ENCODE results near the gene TTLL4. TPM values are rescaled to one million over a fixed set of nuclear protein-coding genes. Genes with fewer than 3 reads are reported as not detected.

Gene TTLL4
- total RNA-seq, 2 donors from 2014 or later: 96.5 to 99.0 TPM

DNA sequence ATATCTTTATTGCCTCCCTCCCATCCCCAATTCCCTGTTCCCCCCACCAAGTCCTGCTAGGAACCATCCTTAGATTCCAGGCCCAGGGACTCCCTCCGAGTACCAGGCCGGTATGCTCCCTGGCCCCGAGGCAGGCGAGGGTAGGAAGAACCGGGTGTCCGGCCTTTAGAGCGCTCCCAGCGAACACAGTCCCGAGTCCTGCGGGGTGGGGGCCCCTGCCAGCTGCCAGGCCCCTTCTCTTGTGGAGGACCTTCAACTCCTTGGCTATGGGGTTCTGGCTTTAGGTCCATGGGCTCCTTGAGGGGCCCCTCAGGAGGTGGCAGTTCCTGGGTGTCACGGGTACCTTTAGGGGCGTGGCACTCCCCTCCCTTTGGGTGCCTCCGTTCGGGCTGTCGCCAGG lies 46.7 kb upstream of the TTLL4 start:
- peaks cover 72% of the 10 kb centered on the region for H3K36me3 ChIP-seq (ENCODE audit: control insufficient read depth, insufficient read depth, low read length)
- Mint-ChIP-seq H3K27me3 (ENCODE audit: insufficient read depth) (no peaks in the 10 kb centered on the region), H3K9me3 (no peaks in the 10 kb centered on the region), H3K4me3 (no peak overlapping the region), H3K4me1 (peaks cover 6% of the 10 kb centered on the region), H3K36me3 (ENCODE audit: low read depth) (peaks cover 52% of the 10 kb centered on the region), H3K27ac (no peak overlapping the region)
- H3K27ac ChIP-seq (ENCODE audit: low read depth, low read length): no peak overlapping the region
- TF ChIP-seq, protein P1, sequence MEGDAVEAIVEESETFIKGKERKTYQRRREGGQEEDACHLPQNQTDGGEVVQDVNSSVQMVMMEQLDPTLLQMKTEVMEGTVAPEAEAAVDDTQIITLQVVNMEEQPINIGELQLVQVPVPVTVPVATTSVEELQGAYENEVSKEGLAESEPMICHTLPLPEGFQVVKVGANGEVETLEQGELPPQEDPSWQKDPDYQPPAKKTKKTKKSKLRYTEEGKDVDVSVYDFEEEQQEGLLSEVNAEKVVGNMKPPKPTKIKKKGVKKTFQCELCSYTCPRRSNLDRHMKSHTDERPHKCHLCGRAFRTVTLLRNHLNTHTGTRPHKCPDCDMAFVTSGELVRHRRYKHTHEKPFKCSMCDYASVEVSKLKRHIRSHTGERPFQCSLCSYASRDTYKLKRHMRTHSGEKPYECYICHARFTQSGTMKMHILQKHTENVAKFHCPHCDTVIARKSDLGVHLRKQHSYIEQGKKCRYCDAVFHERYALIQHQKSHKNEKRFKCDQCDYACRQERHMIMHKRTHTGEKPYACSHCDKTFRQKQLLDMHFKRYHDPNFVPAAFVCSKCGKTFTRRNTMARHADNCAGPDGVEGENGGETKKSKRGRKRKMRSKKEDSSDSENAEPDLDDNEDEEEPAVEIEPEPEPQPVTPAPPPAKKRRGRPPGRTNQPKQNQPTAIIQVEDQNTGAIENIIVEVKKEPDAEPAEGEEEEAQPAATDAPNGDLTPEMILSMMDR (conservative IDR thresholded peaks at IDR 0.05): no peak
- DNase-seq: no peak
- no peaks in the 10 kb centered on the region for H3K27me3 ChIP-seq (ENCODE audit: control insufficient read depth, insufficient read depth, low read length, poor library complexity, severe bottlenecking)
- WGBS, 2 experiments (ENCODE audit: insufficient coverage in 1 of 2, insufficient read length in 1 of 2): 95 to 96% methylated on average over 11 to 15 of the region's 15 CpGs
- H3K9ac ChIP-seq (ENCODE audit: extremely low read depth, low read length, poor library complexity, severe bottlenecking): no peak overlapping the region
- no peak overlapping the region for H3K4me3 ChIP-seq (ENCODE audit: low read length)
- H3K9me3 ChIP-seq (ENCODE audit: control insufficient read depth, low read length): no peaks in the 10 kb centered on the region
- no peaks in the 10 kb centered on the region for H3K4me1 ChIP-seq (ENCODE audit: control insufficient read depth, insufficient read depth, low read length)

DNA sequence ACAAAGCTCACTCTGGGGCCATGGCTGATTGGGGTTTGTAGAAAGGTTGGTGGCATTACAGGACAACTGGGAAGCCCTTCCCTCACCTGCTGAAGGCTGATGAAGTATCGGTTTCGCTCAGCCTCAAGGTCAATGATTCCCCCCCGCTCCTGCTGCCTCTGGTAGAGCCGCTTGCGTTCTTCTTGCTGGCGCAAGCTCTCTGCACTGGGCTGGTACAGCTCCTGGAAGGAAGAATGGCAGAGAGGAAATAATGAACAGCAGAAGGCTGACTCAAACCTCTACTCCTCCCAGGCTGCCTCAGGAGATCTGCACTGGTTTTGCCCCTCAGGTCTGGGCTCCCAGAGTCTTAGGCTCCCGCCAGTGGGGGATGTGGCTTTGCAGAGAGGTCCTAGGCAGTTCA lies 46.0 kb upstream of the TTLL4 start:
- H3K9me3 ChIP-seq (ENCODE audit: control insufficient read depth, low read length): no peaks in the 10 kb centered on the region
- Mint-ChIP-seq H3K4me1 (peaks cover 6% of the 10 kb centered on the region), H3K27ac (no peak overlapping the region), H3K9me3 (no peaks in the 10 kb centered on the region), H3K27me3 (ENCODE audit: insufficient read depth) (no peaks in the 10 kb centered on the region), H3K36me3 (ENCODE audit: low read depth) (peaks cover 52% of the 10 kb centered on the region), H3K4me3 (no peak overlapping the region)
- H3K27ac ChIP-seq (ENCODE audit: low read depth, low read length): no peak overlapping the region
- TF ChIP-seq, protein P1 (conservative IDR thresholded peaks at IDR 0.05): no peak
- no peak for DNase-seq
- H3K4me1 ChIP-seq (ENCODE audit: control insufficient read depth, insufficient read depth, low read length): peaks cover 6% of the 10 kb centered on the region
- H3K36me3 ChIP-seq (ENCODE audit: control insufficient read depth, insufficient read depth, low read length): peaks cover 75% of the 10 kb centered on the region
- 97 to 98% methylated on average over 6 to 7 of the region's 7 CpGs for WGBS, 2 experiments (ENCODE audit: insufficient coverage in 1 of 2, insufficient read length in 1 of 2)
- no peak overlapping the region for H3K4me3 ChIP-seq (ENCODE audit: low read length)
- H3K27me3 ChIP-seq (ENCODE audit: control insufficient read depth, insufficient read depth, low read length, poor library complexity, severe bottlenecking): no peaks in the 10 kb centered on the region
- H3K9ac ChIP-seq (ENCODE audit: extremely low read depth, low read length, poor library complexity, severe bottlenecking): no peak overlapping the region

DNA sequence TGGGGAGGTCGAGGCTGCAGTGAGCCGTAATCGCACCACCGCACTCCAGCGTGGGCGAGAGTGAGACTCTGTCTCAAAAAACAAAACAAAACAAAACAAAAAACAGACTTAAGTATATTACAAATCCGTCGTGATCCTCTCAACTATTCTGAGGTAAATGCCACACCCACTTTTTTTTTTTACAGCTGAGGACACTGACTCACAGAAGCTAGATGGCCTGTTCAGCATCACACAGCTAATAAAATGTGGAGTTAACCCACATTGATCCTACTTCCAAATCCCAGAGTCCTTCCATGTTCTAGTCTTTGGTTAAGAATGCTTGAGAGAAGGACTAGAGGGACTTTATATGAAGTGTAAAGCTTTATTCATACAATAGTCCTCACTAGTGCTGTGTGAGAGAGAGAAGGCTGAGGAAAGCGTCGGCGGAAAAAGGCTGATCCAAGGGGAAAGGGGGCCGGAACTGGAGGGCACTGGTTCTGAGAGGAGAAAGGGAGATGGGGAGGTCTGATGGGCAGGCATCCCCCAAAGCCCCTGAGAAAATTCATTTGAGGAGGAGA lies 39.5 kb upstream of the TTLL4 start:
- Mint-ChIP-seq H3K4me3 (peak overlapping the region; percentile 93), H3K27me3 (ENCODE audit: insufficient read depth) (no peaks in the 10 kb centered on the region), H3K9me3 (no peaks in the 10 kb centered on the region), H3K4me1 (peaks cover 11% of the 10 kb centered on the region), H3K36me3 (ENCODE audit: low read depth) (peaks cover 32% of the 10 kb centered on the region), H3K27ac (peak overlapping the region; percentile 97)
- H3K27me3 ChIP-seq (ENCODE audit: control insufficient read depth, insufficient read depth, low read length, poor library complexity, severe bottlenecking): no peaks in the 10 kb centered on the region
- no peaks in the 10 kb centered on the region for H3K9me3 ChIP-seq (ENCODE audit: control insufficient read depth, low read length)
- H3K36me3 ChIP-seq (ENCODE audit: control insufficient read depth, insufficient read depth, low read length): peaks cover 45% of the 10 kb centered on the region
- DNase-seq: no peak
- whole genome bisulfite sequencing, 2 experiments (ENCODE audit: insufficient coverage in 1 of 2, insufficient read length in 1 of 2): 42 to 45% methylated on average over 11 to 12 of the region's 12 CpGs
- peaks cover 12% of the 10 kb centered on the region for H3K4me1 ChIP-seq (ENCODE audit: control insufficient read depth, insufficient read depth, low read length)
- peak overlapping the region; percentile 93 for H3K4me3 ChIP-seq (ENCODE audit: low read length)
- H3K9ac ChIP-seq (ENCODE audit: extremely low read depth, low read length, poor library complexity, severe bottlenecking): peak overlapping the region; percentile 64
- TF ChIP-seq, protein P1 (conservative IDR thresholded peaks at IDR 0.05): no peak
- H3K27ac ChIP-seq (ENCODE audit: low read depth, low read length): peak overlapping the region; percentile 4

Measured in endodermal cell (in vitro differentiated cells).